ENCODE measurements around the gene PSRC1.

DNA sequence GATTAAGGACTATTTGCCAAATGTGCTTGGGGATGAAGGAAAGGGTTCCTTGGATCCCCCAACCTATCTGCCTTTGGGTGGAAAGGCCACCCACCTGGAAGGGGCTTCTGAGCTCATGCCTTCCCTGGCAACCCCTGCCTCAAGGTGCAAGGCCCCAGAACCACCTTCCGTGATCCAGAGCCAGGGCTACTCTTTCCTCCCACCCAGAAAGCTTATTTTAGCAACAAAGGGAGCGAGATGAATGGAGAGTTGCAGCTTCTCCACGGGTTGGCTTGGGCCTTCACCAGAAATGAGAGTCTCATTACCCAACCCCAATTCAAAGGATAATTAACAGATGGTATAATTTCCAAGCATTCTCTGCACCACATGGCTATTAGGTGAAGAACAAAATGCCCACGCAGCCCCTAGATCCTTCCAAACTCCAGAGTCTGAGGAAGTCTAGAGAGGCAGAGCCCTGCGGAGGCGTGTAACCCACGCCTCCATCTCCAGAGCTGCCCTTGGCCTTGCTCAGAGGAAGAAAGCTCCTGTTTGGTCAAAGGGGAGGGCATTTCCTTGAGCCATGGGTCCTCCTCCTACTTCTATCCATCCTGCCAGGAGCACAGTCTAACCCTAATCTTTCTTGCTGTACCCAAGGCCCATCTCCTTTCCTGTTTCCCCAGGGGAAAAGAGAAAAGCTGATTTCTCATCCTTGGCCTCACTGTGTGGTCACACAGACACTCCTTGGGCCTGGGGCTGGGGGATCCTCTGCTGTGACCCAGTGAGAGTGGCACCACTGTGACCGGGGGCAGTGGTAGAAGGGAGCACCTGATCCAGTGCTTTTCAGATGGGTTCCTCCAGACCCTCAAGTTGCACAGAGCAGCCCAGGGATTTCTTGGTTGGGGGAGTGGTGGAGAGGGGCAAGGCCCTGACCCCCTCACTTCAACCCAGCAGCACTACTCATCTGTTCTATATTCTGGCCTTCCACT lies 35.3 kb downstream of the PSRC1 start:
- TF ChIP-seq, protein P1, sequence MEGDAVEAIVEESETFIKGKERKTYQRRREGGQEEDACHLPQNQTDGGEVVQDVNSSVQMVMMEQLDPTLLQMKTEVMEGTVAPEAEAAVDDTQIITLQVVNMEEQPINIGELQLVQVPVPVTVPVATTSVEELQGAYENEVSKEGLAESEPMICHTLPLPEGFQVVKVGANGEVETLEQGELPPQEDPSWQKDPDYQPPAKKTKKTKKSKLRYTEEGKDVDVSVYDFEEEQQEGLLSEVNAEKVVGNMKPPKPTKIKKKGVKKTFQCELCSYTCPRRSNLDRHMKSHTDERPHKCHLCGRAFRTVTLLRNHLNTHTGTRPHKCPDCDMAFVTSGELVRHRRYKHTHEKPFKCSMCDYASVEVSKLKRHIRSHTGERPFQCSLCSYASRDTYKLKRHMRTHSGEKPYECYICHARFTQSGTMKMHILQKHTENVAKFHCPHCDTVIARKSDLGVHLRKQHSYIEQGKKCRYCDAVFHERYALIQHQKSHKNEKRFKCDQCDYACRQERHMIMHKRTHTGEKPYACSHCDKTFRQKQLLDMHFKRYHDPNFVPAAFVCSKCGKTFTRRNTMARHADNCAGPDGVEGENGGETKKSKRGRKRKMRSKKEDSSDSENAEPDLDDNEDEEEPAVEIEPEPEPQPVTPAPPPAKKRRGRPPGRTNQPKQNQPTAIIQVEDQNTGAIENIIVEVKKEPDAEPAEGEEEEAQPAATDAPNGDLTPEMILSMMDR (IDR thresholded peaks at IDR 0.05): no peak
- TF ChIP-seq POLR2A (IDR thresholded peaks at IDR 0.05): no peak
